Naive thymus-derived CD8-positive, alpha-beta T cell (primary cell): ENCODE measurements around the gene PCDHB12. TPM values are rescaled to one million over a fixed set of nuclear protein-coding genes. Genes with fewer than 3 reads are reported as not detected.
"Not testable (repeated sequence)": the region's sequence is repeated elsewhere in the genome, so short reads cannot be mapped to it uniquely, and the experiment has no call there.

Experiments used
- ATAC-seq, 2 donors: fragments of 150-1000 bp; cut with Tn5 transposase in 1 of 2; sonication (Bioruptor Pico), chemical (Tn5 transposase) in 1 of 2; 1 replicate in 1 of 2; 2 replicates in 1 of 2; pipeline ENCODE4 v1.10.0; 2021; ENCODE audit warnings: mild to moderate bottlenecking in 2 of 2, moderate library complexity in 2 of 2
- POLR2A ChIA-PET: fragments of 350-600 bp; sonication (Branson Sonifier 250); formaldehyde crosslinking; loops from one replicate; lab custom pipeline; 2021; ENCODE audit warnings: antibody characterized with exemption; lab: Charles Lee
- DNase-seq, 10 donors: peaks; one replicate each; pipeline versions ENCODE4 v3.0.0 to v3.0.0-alpha.2; 2020 to 2022
- H3K27ac Mint-ChIP-seq, 10 donors: one replicate each; pipeline ENCODE4 v1.8.0; 2020 to 2022; ENCODE audit warnings: mild to moderate bottlenecking in 10 of 10, mixed read lengths in 10 of 10, moderate library complexity in 4 of 10, inconsistent platforms in 1 of 10
- H3K27me3 Mint-ChIP-seq, 5 donors: one replicate each; pipeline ENCODE4 v1.8.0; 2021 to 2022; ENCODE audit warnings: mixed read lengths in 5 of 5
- H3K36me3 Mint-ChIP-seq, 3 donors: one replicate each; pipeline ENCODE4 v1.8.0; 2020 to 2022; ENCODE audit warnings: mixed read lengths in 3 of 3, mild to moderate bottlenecking in 2 of 3, inconsistent platforms in 1 of 3
- H3K4me1 Mint-ChIP-seq, 4 donors: one replicate each; pipeline ENCODE4 v1.8.0; 2021 to 2022; ENCODE audit warnings: mixed read lengths in 4 of 4
- H3K4me3 Mint-ChIP-seq, 10 donors: one replicate each; pipeline ENCODE4 v1.8.0; 2020 to 2022; ENCODE audit warnings: mild to moderate bottlenecking in 10 of 10, mixed read lengths in 10 of 10, moderate library complexity in 6 of 10, inconsistent platforms in 1 of 10
- H3K9me3 Mint-ChIP-seq, 9 donors: one replicate each; pipeline ENCODE4 v1.8.0; 2020 to 2022; ENCODE audit warnings: mixed read lengths in 9 of 9, mild to moderate bottlenecking in 3 of 9, inconsistent platforms in 1 of 9, moderate library complexity in 1 of 9
- polyA plus RNA-seq, 3 donors: library from polyadenylated mRNA; unstranded; fragments of 300-500 nt; fragmentation: Illumina TruSeq; gene quantifications; one replicate each; pipeline ENCODE4 v1.2.3, GENCODE V29; 2021
- total RNA-seq, 8 experiments: library from RNA in 2 of 8; stranded (reverse) in 2 of 8; gene quantifications; one replicate each; pipeline ENCODE4 v1.2.3 and lab custom pipeline; 2021 to 2026

Gene PCDHB12
- total and polyA plus RNA-seq, 5 experiments from 2014 or later = not detected

DNA sequence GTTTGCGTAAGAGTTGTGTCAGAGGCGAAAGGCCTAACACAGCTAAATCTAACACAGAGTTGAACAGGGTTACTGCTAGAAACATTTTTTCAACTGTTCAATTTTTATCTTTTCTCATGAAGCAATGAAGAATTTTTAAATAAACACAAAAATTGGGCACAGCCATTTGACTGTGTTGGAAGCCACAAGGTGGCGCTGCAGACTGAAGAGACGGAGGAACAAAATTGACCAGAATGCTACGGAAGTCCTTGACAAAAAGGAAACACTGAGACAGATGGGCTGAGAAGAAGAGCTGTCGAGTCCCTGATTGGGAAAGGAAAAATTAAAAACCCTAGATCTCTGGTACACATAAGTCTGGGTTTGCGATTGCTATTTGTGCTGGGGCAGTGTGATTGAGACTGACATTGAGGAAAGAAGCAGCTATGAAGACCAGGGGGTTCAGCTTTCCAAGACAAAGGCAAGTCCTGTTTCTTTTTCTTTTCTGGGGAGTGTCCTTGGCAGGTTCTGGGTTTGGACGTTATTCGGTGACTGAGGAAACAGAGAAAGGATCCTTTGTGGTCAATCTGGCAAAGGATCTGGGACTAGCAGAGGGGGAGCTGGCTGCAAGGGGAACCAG, 21.5 kb upstream of the PCDHB12 start, which contains the start of gene PCDHB9:
Gene PCDHB9 (plus strand): TSS at position 265 of the 616 bp plus-strand sequence. CDS start 158 bp downstream, at position 423.
- ATAC-seq = no peak
- Mint-ChIP-seq H3K27me3 (peaks cover 44 to 82% (median 67%) of the 10 kb centered on the region in 5 donors), H3K9me3 (peaks cover 6 to 71% (median 50%) of the 10 kb centered on the region in 9 donors), H3K36me3 (peaks cover 22 to 53% (median 25%) of the 10 kb centered on the region in 3 donors), H3K27ac (peak within 1 kb of the TSS in 1 of 10 donors; percentile 6), H3K4me3 (peak within 1 kb of the TSS in 8 of 10 donors; percentile 12 to 56 (median 34)), H3K4me1 (peaks cover 2 to 11% (median 4%) of the 10 kb centered on the region in 4 donors)
- peak in 3 of 10 donors; percentile 6 to 22 (median 17) for DNase-seq
- POLR2A ChIA-PET = no interaction called here

DNA sequence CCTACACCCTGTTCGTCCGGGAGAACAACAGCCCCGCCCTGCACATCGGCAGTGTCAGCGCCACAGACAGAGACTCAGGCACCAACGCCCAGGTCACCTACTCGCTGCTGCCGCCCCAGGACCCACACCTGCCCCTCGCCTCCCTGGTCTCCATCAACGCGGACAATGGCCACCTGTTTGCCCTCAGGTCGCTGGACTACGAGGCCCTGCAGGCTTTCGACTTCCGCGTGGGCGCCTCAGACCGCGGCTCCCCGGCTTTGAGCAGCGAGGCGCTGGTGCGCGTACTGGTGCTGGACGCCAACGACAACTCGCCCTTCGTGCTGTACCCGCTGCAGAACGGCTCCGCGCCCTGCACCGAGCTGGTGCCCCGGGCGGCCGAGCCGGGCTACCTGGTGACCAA, 19.8 kb upstream of the PCDHB12 start:
- H3K4me3 Mint-ChIP-seq, POLR2A ChIA-PET, ATAC-seq, DNase-seq, H3K27ac Mint-ChIP-seq: not testable (repeated sequence)
- H3K27me3 Mint-ChIP-seq = peaks cover 43 to 82% (median 59%) of the 10 kb centered on the region in 5 donors
- H3K9me3 Mint-ChIP-seq = peaks cover 6 to 71% (median 40%) of the 10 kb centered on the region in 9 donors
- peaks cover 27 to 53% (median 31%) of the 10 kb centered on the region in 3 donors for H3K36me3 Mint-ChIP-seq
- H3K4me1 Mint-ChIP-seq = peaks cover 2 to 11% (median 4%) of the 10 kb centered on the region in 4 donors

DNA sequence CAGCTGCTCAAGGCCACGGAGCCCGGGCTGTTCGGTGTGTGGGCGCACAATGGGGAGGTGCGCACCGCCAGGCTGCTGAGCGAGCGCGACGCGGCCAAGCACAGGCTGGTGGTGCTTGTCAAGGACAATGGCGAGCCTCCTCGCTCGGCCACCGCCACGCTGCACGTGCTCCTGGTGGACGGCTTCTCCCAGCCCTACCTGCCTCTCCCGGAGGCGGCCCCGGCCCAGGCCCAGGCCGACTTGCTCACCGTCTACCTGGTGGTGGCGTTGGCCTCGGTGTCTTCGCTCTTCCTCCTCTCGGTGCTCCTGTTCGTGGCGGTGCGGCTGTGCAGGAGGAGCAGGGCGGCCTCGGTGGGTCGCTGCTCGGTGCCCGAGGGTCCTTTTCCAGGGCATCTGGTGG, 19.4 kb upstream of the PCDHB12 start:
- Mint-ChIP-seq H3K27me3 (peaks cover 43 to 84% (median 59%) of the 10 kb centered on the region in 5 donors), H3K9me3 (peaks cover 6 to 70% (median 40%) of the 10 kb centered on the region in 9 donors), H3K4me1 (peaks cover 2 to 11% (median 4%) of the 10 kb centered on the region in 4 donors), H3K36me3 (peaks cover 27 to 53% (median 31%) of the 10 kb centered on the region in 3 donors)
- H3K27ac Mint-ChIP-seq, ATAC-seq, DNase-seq, POLR2A ChIA-PET, H3K4me3 Mint-ChIP-seq: not testable (repeated sequence)

DNA sequence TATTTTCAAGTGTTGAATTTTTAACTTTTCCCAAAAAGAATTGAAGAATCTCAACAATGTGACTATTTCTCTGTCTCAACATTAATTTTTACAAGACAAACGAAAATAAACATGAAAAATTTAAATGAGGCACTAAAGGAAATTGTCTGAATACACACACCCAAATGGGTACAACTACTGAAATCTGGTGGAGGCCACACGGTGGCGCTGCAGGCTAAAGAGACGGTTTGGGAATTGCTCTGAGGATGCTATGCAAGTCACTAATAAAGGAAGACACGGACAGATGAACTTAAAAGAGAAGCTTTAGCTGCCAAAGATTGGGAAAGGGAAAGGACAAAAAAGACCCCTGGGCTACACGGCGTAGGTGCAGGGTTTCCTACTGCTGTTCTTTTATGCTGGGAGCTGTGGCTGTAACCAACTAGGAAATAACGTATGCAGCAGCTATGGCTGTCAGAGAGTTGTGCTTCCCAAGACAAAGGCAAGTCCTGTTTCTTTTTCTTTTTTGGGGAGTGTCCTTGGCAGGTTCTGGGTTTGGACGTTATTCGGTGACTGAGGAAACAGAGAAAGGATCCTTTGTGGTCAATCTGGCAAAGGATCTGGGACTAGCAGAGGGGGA, 16.3 kb upstream of the PCDHB12 start, which contains the start of gene PCDHB10:
Gene PCDHB10 (plus strand): TSS at position 244 of the 616 bp plus-strand sequence. CDS start 200 bp downstream, at position 444.
- DNase-seq = no peak
- Mint-ChIP-seq H3K36me3 (peaks cover 23 to 54% (median 26%) of the 10 kb centered on the region in 3 donors), H3K27ac (no peak within 1 kb of the TSS), H3K9me3 (peaks cover 6 to 82% (median 40%) of the 10 kb centered on the region in 9 donors), H3K27me3 (peaks cover 29 to 68% (median 45%) of the 10 kb centered on the region in 5 donors), H3K4me1 (peaks cover 0 to 5% (median under 1%) of the 10 kb centered on the region in 4 donors), H3K4me3 (no peak within 1 kb of the TSS)
- POLR2A ChIA-PET = no interaction called here
- no peak for ATAC-seq

DNA sequence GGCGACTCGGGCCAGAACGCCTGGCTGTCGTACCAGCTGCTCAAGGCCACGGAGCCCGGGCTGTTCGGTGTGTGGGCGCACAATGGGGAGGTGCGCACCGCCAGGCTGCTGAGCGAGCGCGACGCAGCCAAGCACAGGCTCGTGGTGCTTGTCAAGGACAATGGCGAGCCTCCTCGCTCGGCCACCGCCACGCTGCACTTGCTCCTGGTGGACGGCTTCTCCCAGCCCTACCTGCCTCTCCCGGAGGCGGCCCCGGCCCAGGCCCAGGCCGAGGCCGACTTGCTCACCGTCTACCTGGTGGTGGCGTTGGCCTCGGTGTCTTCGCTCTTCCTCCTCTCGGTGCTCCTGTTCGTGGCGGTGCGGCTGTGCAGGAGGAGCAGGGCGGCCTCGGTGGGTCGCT, 14.2 kb upstream of the PCDHB12 start:
- H3K4me1 Mint-ChIP-seq, DNase-seq, ATAC-seq, POLR2A ChIA-PET, H3K27ac Mint-ChIP-seq, H3K4me3 Mint-ChIP-seq: not testable (repeated sequence)
- Mint-ChIP-seq H3K9me3 (peaks cover 7 to 88% (median 56%) of the 10 kb centered on the region in 9 donors), H3K27me3 (peaks cover 26 to 75% (median 41%) of the 10 kb centered on the region in 5 donors), H3K36me3 (peaks cover 18 to 63% (median 22%) of the 10 kb centered on the region in 3 donors)

DNA sequence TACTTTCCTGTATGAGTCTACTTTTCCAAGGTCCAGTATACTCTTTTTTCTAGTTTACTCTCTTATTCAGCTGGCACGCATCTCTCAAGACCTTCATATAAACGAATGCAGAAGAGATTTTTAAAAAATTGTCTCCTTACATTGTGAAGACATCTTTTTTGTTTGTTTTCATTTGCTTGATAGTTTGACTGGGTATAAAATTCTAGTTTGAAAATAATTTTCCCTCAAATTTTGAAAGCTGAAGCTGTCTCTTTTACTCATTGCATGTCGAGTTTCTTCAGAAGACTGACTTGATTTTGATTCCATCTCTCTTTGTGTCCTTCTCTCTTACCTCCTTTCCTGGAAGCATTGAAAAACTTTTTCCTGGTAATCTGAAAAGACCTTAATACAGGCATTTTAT, 12.2 kb upstream of the PCDHB12 start:
- H3K36me3 Mint-ChIP-seq = peaks cover 15 to 76% (median 18%) of the 10 kb centered on the region in 3 donors
- H3K9me3 Mint-ChIP-seq = peaks cover 7 to 87% (median 64%) of the 10 kb centered on the region in 9 donors
- H3K27me3 Mint-ChIP-seq = peaks cover 26 to 75% (median 54%) of the 10 kb centered on the region in 5 donors
- POLR2A ChIA-PET = no interaction called here
- no peak overlapping the region for H3K4me3 Mint-ChIP-seq
- no peaks in the 10 kb centered on the region for H3K4me1 Mint-ChIP-seq
- no peak for ATAC-seq
- no peak for DNase-seq
- H3K27ac Mint-ChIP-seq = no peak overlapping the region

DNA sequence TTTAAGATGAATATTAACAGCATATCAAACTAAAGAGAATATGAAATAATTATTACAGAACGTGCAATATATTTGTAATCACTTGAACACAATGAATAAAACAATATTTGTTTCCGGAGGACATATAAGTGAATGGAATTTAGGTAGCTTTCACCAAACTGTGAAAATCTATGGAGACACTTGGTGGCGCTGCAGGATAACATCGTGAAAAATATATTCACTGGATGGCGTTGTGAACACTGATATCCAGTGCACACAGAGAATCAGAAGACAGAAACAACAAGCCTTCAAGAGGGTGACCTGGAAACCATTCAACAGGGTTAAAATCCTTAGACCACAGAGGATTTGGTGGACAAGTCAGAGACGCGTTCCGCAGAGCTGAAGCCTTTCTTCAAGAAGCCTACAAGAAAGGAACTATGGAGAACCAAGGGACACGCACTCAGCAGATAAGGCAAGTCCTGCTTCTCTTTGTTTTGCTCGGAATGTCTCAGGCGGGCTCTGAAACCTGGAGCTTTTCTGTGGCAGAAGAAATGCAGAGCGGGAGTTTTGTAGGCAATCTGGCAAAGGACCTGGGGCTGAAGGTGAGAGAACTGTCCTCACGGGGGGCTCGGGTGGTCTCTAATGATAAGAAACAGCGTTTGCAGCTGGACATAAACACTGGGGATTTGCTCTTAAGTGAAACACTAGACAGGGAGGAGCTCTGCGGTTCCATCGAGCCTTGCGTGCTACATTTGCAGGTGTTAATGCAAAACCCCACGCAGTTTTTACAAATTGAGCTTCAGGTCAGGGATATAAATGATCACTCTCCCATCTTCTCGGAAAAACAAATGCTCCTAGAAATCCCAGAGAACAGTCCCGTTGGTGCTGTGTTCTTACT, 8.9 kb upstream of the PCDHB12 start, which contains the start of gene PCDHB11:
Gene PCDHB11 (plus strand): TSS at position 269 of the 877 bp plus-strand sequence. CDS start 148 bp downstream, at position 417.
- POLR2A ChIA-PET = no interaction called here
- Mint-ChIP-seq H3K4me1 (no peaks in the 10 kb centered on the region), H3K27me3 (peaks cover 13 to 75% (median 44%) of the 10 kb centered on the region in 5 donors), H3K36me3 (peaks cover 5 to 54% (median 9%) of the 10 kb centered on the region in 3 donors), H3K9me3 (peaks cover 5 to 87% (median 52%) of the 10 kb centered on the region in 9 donors), H3K27ac (peak within 1 kb of the TSS in 1 of 10 donors; percentile 40), H3K4me3 (no peak within 1 kb of the TSS)
- DNase-seq = no peak
- ATAC-seq = no peak

DNA sequence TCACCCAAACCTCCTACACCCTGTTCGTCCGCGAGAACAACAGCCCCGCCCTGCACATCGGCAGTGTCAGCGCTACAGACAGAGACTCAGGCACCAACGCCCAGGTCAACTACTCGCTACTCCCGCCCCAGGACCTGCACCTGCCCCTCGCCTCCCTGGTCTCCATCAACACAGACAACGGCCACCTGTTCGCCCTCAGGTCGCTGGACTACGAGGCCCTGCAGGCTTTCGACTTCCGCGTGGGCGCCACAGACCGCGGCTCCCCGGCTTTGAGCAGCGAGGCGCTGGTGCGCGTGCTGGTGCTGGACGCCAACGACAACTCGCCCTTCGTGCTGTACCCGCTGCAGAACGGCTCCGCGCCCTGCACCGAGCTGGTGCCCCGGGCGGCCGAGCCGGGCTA, 7.4 kb upstream of the PCDHB12 start:
- H3K27ac Mint-ChIP-seq, H3K4me3 Mint-ChIP-seq, POLR2A ChIA-PET, ATAC-seq, H3K4me1 Mint-ChIP-seq, DNase-seq: not testable (repeated sequence)
- H3K27me3 Mint-ChIP-seq = peaks cover 15 to 87% (median 49%) of the 10 kb centered on the region in 5 donors
- peaks cover 5 to 45% (median 9%) of the 10 kb centered on the region in 3 donors for H3K36me3 Mint-ChIP-seq
- H3K9me3 Mint-ChIP-seq = peaks cover 5 to 76% (median 45%) of the 10 kb centered on the region in 9 donors

DNA sequence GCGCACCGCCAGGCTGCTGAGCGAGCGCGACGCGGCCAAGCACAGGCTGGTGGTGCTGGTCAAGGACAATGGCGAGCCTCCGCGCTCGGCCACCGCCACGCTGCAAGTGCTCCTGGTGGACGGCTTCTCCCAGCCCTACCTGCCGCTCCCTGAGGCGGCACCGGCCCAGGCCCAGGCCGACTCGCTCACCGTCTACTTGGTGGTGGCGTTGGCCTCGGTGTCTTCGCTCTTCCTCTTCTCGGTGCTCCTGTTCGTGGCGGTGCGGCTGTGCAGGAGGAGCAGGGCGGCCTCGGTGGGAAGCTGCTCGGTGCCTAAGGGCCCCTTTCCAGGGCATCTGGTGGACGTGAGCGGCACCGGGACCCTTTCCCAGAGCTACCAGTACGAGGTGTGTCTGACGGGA, 6.9 kb upstream of the PCDHB12 start:
- peaks cover 19 to 87% (median 48%) of the 10 kb centered on the region in 5 donors for H3K27me3 Mint-ChIP-seq
- ATAC-seq, H3K4me3 Mint-ChIP-seq, H3K27ac Mint-ChIP-seq, DNase-seq, POLR2A ChIA-PET, H3K4me1 Mint-ChIP-seq: not testable (repeated sequence)
- H3K9me3 Mint-ChIP-seq = peaks cover 4 to 71% (median 40%) of the 10 kb centered on the region in 9 donors
- H3K36me3 Mint-ChIP-seq = peaks cover 5 to 40% (median 9%) of the 10 kb centered on the region in 3 donors

DNA sequence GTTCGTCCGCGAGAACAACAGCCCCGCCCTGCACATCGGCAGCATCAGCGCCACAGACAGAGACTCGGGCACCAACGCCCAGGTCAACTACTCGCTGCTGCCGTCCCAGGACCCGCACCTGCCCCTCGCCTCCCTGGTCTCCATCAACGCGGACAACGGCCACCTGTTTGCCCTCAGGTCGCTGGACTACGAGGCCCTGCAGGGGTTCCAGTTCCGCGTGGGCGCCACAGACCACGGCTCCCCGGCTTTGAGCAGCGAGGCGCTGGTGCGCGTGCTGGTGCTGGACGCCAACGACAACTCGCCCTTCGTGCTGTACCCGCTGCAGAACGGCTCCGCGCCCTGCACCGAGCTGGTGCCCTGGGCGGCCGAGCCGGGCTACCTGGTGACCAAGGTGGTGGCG, 1.8 kb downstream of the PCDHB12 start:
- Mint-ChIP-seq H3K36me3 (peaks cover 14 to 28% (median 15%) of the 10 kb centered on the region in 3 donors), H3K27me3 (peaks cover 31 to 89% (median 62%) of the 10 kb centered on the region in 5 donors), H3K9me3 (peaks cover 0 to 49% (median 13%) of the 10 kb centered on the region in 9 donors)
- POLR2A ChIA-PET, DNase-seq, ATAC-seq, H3K4me3 Mint-ChIP-seq, H3K27ac Mint-ChIP-seq, H3K4me1 Mint-ChIP-seq: not testable (repeated sequence)

DNA sequence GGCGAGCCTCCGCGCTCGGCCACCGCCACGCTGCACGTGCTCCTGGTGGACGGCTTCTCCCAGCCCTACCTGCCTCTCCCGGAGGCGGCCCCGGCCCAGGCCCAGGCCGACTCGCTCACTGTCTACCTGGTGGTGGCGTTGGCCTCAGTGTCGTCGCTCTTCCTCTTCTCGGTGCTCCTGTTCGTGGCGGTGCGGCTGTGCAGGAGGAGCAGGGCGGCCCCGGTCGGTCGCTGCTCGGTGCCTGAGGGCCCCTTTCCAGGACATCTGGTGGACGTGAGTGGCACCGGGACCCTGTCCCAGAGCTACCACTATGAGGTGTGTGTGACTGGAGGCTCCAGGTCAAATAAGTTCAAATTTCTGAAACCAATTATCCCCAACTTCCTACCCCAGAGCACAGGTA, 2.3 kb downstream of the PCDHB12 start:
- ATAC-seq, POLR2A ChIA-PET, DNase-seq, H3K4me1 Mint-ChIP-seq, H3K27ac Mint-ChIP-seq, H3K4me3 Mint-ChIP-seq: not testable (repeated sequence)
- peaks cover 0 to 51% (median 15%) of the 10 kb centered on the region in 9 donors for H3K9me3 Mint-ChIP-seq
- H3K36me3 Mint-ChIP-seq = peaks cover 14 to 29% (median 15%) of the 10 kb centered on the region in 3 donors
- H3K27me3 Mint-ChIP-seq = peaks cover 30 to 85% (median 58%) of the 10 kb centered on the region in 5 donors
